ENCODE results near the gene ZNF609. TPM values are rescaled to one million over a fixed set of nuclear protein-coding genes. Genes with fewer than 3 reads are reported as not detected.
"Not testable (repeated sequence)": the region's sequence is repeated elsewhere in the genome, so short reads cannot be mapped to it uniquely, and the experiment has no call there.

The ZNF609 gene
- total and polyA plus RNA-seq, 11 donors: 5.8 to 24.5 (median 15.3) TPM

DNA sequence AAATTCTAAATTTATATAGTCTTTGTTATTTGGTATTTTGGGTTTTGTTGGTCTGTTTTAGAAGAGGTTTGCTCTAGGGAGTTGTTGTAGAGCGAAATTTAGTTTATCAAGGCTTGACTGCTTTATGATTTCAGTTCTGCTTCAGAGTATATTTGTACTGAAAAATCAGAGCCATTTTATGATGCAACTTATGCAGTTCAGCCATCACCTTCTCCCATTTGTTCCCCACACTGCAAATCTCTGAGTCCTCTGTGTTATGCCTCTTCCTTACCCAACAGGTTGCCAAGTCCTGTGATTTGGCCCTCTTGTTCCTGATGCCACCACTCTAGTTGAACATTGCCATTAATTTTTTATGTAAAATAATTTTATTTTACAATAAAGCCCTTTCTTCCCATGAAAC is 140.4 kb downstream of the ZNF609 start:
- Histone ChIP-seq H3K27ac (no peak overlapping the region), H3K27me3 (no peaks in the 10 kb centered on the region), H3K4me1 (peaks cover 0 to 42% (median 13%) of the 10 kb centered on the region in 12 donors), H3K4me3 (no peak overlapping the region), H3K9me3 (no peaks in the 10 kb centered on the region), H3K36me3 (no peaks in the 10 kb centered on the region)
- TF ChIP-seq, protein P1, sequence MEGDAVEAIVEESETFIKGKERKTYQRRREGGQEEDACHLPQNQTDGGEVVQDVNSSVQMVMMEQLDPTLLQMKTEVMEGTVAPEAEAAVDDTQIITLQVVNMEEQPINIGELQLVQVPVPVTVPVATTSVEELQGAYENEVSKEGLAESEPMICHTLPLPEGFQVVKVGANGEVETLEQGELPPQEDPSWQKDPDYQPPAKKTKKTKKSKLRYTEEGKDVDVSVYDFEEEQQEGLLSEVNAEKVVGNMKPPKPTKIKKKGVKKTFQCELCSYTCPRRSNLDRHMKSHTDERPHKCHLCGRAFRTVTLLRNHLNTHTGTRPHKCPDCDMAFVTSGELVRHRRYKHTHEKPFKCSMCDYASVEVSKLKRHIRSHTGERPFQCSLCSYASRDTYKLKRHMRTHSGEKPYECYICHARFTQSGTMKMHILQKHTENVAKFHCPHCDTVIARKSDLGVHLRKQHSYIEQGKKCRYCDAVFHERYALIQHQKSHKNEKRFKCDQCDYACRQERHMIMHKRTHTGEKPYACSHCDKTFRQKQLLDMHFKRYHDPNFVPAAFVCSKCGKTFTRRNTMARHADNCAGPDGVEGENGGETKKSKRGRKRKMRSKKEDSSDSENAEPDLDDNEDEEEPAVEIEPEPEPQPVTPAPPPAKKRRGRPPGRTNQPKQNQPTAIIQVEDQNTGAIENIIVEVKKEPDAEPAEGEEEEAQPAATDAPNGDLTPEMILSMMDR (IDR thresholded peaks at IDR 0.05): no peak
- TF ChIP-seq POLR2A (IDR thresholded peaks at IDR 0.05): no peak
- ATAC-seq (no peak), DNase-seq (no peak)
- intact Hi-C loops (cut with DNase I): no loop called here
- WGBS, 4 donors: 85 to 94% (median 88%) methylated on average over 1 of the region's 1 CpG

DNA sequence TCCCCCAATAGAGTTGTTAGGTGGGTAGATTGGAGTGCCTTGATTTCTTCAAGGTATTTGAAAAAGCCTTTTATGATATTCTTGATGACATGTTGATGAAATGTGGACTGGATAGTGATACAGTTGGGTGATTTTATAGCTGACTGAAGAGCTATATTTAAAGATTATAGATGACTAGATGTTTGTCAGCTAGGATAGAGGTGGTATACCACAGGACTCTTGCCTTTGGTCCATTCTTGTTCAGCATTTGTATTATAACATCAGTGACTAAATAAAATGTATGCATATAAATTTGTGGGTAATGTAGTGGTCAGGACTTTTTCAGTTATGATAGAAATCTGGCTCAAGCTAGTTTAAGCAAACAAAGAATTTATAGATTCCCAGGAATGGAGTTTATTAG is 143.9 kb downstream of the ZNF609 start:
- Histone ChIP-seq H3K27ac (no peak overlapping the region), H3K4me1 (peaks cover 0 to 21% (median 0%) of the 10 kb centered on the region in 12 donors), H3K27me3 (no peaks in the 10 kb centered on the region), H3K4me3 (no peak overlapping the region), H3K9me3 (no peaks in the 10 kb centered on the region), H3K36me3 (no peaks in the 10 kb centered on the region)
- TF ChIP-seq, protein P1 (IDR thresholded peaks at IDR 0.05): no peak
- TF ChIP-seq POLR2A (IDR thresholded peaks at IDR 0.05): no peak
- intact Hi-C loops (cut with DNase I): no loop called here
- DNase-seq (no peak), ATAC-seq (no peak)

DNA sequence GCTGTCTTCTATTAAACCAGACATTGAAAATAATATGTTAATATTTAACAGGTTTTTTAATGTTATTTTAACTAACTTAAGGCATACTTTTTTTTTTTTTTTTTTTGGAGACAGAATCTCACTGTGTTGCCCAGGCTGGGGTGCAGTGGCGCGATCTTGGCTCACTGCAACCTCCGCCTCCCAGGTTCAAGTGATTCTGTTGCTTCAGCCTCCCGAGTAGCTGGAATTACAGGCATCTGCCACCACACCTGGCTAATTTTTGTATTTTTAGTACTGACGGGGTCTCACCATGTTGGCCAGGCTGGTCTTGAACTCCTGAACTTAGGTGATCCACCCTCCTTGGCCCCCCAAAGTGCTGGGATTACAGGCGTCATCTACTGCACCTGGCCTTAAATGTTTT is 147.0 kb downstream of the ZNF609 start:
- H3K4me1 ChIP-seq: peaks cover 0 to 17% (median 0%) of the 10 kb centered on the region in 12 donors
- H3K27me3 ChIP-seq; H3K36me3 ChIP-seq; H3K4me3 ChIP-seq; ATAC-seq; DNase-seq; H3K9me3 ChIP-seq; H3K27ac ChIP-seq; intact Hi-C loops (cut with DNase I): not testable (repeated sequence)
- WGBS, 4 donors: 94 to 98% (median 97%) methylated on average over 6 of the region's 6 CpGs

DNA sequence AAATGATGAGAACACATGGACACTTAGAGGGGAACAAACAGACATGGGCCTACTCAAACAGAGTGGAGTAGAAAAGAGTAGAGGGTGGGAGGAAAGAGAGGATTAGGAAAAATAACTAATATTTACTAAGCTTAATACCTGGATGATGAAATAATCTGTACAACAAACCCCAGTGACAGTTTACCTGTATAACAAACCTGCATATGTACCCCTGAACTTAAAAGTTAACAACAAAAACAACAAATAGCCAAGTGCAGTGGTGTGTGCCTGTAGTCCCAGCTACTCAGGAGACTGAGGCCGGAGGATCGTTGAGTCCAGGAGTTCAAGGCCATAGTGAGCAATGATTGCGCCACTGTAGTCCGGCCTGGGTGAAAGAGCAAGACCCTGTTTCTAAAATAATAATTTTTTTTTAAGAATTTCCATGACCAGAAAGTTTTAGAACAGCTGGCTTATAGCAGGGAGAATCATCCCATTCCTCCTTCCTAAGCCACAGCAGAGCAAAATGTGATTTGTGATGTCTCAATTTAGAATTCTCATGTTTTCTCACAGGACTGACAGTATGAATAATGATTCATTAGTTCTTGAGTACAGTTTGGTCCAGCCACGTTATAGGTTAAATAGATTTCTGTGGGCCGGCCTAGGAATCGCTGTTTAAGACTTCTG is 150.0 kb downstream of the ZNF609 start:
- no peaks in the 10 kb centered on the region for H3K9me3 ChIP-seq
- WGBS, 4 donors: 73 to 82% (median 78%) methylated on average over 7 of the region's 7 CpGs
- DNase-seq: no peak
- intact Hi-C loops (cut with DNase I): no loop called here
- ATAC-seq: no peak
- no peak overlapping the region for H3K4me3 ChIP-seq
- H3K27me3 ChIP-seq: no peaks in the 10 kb centered on the region
- H3K36me3 ChIP-seq: no peaks in the 10 kb centered on the region
- TF ChIP-seq, protein P1 (IDR thresholded peaks at IDR 0.05): no peak
- TF ChIP-seq POLR2A (IDR thresholded peaks at IDR 0.05): no peak
- H3K27ac ChIP-seq: no peak overlapping the region
- peaks cover 0 to 11% (median 0%) of the 10 kb centered on the region in 12 donors for H3K4me1 ChIP-seq
